Measurements from ENCODE around the gene TMEM26.
"Not testable (repeated sequence)": the region's sequence is repeated elsewhere in the genome, so short reads cannot be mapped to it uniquely, and the experiment has no call there.

Gene TMEM26

GRCh38 chr10:61398366-61399129 lies 54.6 kb downstream of the TMEM26 start:
- no peak for FAIRE-seq

- no peak for FAIRE-seq
Measured at GRCh38 chr10:61397175-61397986, 55.8 kb downstream of the TMEM26 start.

GRCh38 chr10:61391281-61391680 lies 61.9 kb downstream of the TMEM26 start:
- FAIRE-seq, result no peak

GRCh38 chr10:61390851-61391250 lies 62.3 kb downstream of the TMEM26 start:
- no peak for FAIRE-seq

- FAIRE-seq, result no peak
Measured at GRCh38 chr10:61389887-61390286, 63.3 kb downstream of the TMEM26 start.

GRCh38 chr10:61388986-61389385 lies 64.2 kb downstream of the TMEM26 start:
- FAIRE-seq, result not testable (repeated sequence)

GRCh38 chr10:61385231-61386001 lies 67.8 kb downstream of the TMEM26 start:
- FAIRE-seq, result no peak

- not testable (repeated sequence) for FAIRE-seq
Measured at GRCh38 chr10:61381153-61381552, 72.0 kb downstream of the TMEM26 start.

GRCh38 chr10:61378865-61379264 lies 74.3 kb downstream of the TMEM26 start:
- no peak for FAIRE-seq

GRCh38 chr10:61376908-61377368 lies 76.2 kb downstream of the TMEM26 start:
- FAIRE-seq, result no peak

- no peak for FAIRE-seq
Measured at GRCh38 chr10:61376377-61376776, 76.8 kb downstream of the TMEM26 start.

GRCh38 chr10:61366365-61366764 lies 86.8 kb downstream of the TMEM26 start:
- FAIRE-seq, result no peak

GRCh38 chr10:61364619-61365018 lies 88.6 kb downstream of the TMEM26 start:
- FAIRE-seq, result no peak

GRCh38 chr10:61363006-61363405 lies 90.2 kb downstream of the TMEM26 start:
- FAIRE-seq, result no peak

GRCh38 chr10:61359452-61359851 lies 93.7 kb downstream of the TMEM26 start:
- FAIRE-seq, result no peak

GRCh38 chr10:61357687-61358086 lies 95.5 kb downstream of the TMEM26 start:
- FAIRE-seq, result no peak
